Smooth muscle cell of the brain vasculature (primary cell): Measurements from ENCODE around the gene POP7.
"Not testable (repeated sequence)": the region's sequence is repeated elsewhere in the genome, so short reads cannot be mapped to it uniquely, and the experiment has no call there.

ENCODE experiments used
- DNase-seq: peaks from one replicate; pipeline ENCODE4 v3.0.0-alpha.2; 2012; ENCODE audit warnings: low read depth, low spot score

POP7 gene

DNA sequence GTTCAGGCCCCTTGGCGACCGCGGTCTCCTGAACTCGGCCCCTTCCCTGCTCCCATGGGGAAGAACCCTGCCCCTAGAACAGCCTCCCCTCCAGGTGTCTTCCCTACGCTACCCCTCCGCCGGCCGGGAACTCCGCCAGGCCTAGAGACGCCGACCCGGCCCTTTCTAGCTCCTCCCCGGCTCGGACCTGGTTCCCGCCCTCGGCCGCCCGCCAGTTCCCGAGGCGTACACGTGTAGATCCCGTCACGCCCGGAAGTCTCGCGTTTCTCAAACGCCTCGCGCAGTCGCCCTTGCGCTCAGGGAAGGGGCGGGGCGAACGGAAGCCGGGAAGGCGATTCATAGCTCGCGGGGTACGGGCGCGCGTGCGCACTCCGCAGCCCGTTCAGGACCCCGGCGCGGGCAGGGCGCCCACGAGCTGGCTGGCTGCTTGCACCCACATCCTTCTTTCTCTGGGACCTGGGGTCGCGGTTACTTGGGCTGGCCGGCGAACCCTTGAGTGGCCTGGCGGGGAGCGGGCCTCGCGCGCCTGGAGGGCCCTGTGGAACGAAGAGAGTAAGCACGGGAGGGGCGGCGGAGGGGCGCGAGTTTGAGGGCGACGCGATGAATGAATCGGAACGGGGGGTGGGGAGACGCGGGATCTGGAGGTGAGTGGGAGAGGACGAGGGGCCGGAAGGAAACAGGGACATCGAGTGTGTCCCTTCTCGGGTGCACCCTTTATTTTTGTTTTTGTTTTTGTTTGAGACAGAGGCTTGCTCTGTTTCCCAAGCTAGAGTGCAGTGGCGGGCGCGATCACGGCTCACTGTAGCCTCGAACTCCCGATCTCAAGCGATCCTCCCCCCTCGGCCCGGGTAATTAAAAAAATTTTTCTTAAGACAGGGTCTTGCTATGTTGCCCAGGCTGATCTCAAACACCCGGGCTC, at the start of gene POP7:
TSS of gene POP7 (plus strand) at position 369 of the 919 bp plus-strand sequence. CDS start 710 bp downstream, outside the sequence.
- peak; percentile 96 for DNase-seq

DNA sequence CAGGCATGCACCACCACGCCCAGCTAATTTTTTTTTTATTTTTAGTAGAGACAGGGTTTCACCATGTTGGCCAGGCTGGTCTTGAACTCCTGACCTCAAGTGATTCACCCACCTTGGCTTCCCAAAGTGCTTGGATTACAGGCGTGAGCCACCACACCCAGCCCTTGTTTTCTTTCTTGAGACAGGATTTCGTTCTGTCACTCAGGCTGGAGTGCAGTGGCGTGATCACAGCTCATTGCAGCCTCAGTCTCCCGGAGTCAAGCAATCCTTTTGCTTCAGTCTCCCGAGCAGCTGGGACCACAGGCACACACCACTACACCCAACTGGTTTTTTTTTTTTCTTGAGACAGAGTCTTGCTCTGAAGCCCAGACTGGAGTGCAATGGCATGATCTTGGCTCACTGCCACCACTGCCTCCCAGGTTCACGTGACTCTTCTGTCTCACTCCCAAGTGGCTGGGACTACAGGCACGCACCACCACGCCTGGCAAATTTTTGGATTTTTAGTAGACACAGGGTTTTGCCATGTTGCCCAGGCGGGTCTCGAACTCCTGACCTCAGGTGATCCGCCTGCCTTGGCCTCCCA, 43.6 kb upstream of the POP7 start:
- DNase-seq, result not testable (repeated sequence)

GRCh38 chr7:100665168-100665726, 40.7 kb upstream of the POP7 start:
- DNase-seq, result no peak

DNA sequence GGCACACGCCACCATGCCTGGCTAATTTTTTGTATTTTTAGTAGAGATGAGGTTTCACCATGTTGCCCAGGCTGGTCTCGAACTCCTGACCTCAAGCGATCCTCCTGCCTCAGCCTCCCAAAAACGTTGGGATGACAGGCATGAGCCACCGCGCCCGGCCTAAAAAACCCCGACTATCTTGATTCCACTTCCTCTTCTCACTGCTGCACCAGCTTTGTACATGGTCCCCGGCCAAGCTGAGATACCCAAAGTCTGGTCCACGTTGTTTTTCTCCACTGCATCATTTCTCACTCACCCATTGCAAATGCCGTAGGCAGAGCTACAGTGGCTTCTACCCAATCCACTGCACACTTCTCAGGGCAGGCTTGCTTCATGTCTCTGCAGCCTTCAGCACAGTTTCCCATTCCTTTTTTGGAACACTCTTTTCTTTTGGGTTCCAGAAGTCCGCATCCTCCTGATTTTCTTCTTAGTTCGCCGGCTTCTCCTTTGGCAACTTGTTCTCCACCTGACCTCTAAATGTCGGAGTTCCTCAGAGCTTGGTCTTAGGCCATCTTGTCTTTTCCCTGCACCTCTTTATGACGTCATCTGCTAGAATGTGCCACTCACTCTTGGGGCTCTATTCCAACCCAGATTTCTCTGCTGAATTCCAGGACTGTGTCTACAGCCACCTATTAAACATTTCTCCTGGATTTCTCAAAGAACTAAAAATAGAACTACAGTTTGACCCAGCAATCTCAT, 38.4 kb upstream of the POP7 start:
- no peak for DNase-seq

DNA sequence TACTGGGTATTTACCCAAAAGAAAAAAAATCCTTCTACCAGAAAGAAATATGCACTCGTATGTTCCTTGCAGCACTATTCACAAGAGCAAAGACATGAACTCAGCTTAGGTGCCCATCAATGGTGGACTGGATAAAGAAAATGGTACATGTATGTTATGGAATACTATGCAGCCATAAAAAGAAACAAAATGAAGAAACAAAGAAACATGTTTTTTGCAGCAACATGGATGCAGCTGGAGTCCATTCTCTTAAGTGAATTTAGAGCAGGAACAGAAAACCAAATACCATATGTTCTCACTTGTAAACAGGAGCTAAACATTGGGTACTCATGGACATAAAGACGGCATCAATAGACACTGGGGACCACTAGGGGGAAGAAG, 37.9 kb upstream of the POP7 start:
- DNase-seq, result no peak

GRCh38 chr7:100669106-100669505, 36.8 kb upstream of the POP7 start:
- not testable (repeated sequence) for DNase-seq

GRCh38 chr7:100670074-100670473, 35.8 kb upstream of the POP7 start:
- no peak for DNase-seq

- DNase-seq, result no peak
Observed at GRCh38 chr7:100671353-100672327, 34.3 kb upstream of the POP7 start.

DNA sequence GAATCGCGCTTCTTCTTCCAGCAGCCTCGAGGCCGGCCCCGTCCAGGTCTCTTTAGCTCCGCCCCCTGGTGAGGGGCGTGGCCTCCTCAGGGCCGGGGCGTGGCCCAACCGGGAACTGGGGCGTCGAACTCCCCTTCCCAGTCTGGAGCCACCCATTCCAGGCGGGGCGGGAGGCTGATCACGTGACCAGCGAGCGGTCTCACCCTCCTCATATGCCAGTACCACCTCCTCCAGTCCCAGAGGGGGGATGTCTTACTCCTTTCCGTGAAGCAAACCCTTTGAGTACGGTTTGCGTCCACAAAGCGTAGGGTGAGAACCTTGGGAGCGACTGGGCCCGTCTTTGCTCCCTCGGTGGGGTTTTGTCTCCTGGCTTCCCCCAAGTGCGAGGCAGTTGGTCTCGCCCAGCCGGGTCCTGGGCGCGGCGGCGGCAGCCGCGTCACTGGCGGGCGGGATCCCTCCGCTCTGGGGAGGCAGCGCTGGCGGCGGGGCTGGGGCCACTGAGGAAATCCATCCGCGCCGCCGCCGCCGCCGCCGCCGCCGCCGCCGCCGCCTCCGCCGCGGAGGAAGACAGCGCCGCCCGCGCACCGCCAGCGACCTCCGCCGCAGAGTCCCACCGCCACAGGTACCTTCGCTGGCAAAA, 32.5 kb upstream of the POP7 start, which contains the start of gene GNB2:
TSS of gene GNB2 (plus strand) at position 439 of the 640 bp plus-strand sequence. CDS start 2,526 bp downstream, outside the sequence.
- DNase-seq, result peak; percentile 98

DNA sequence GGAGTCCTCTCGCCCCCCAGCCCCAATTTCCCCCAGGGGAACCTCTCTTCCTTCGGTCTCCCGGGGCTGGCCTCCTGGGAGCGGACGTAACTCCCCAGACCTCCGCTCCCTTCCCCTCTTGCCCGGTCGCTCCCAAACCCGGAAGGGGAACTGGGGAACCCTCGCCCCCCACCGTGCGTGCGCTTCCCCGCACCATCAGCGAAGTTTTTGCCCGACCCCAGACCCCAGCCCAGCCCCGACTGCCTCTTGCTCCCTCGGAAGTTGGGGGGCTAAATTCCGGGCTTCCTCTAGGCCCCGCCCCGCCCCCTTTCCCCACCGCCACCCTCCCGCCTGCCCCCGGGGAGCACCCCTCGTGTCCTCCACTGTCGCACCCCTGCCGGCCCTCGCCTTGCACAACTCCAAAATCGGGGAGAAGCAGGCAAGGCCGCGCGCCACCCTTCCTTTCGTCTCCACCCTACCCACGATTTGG, 31.9 kb upstream of the POP7 start:
- no peak for DNase-seq

GRCh38 chr7:100674411-100675104, 31.4 kb upstream of the POP7 start:
- DNase-seq, result no peak

DNA sequence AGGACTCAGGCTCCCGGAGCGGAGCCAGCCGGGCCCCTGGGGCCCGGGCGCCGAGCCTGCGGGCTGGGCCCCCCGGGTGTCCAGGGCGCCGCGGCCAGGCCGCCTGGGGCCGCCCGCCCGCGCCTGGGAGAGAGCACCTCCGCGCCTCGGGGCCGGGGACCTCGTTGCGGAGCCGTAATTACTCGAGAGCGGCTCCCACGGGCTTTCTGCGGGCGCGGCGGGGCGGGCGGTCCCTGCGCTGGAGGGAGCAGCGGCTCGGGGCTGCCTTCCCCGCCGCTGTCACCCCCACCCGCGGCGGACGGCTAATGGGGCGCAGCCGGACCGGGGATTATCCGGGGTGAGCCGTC, 30.8 kb upstream of the POP7 start:
- DNase-seq, result no peak

DNA sequence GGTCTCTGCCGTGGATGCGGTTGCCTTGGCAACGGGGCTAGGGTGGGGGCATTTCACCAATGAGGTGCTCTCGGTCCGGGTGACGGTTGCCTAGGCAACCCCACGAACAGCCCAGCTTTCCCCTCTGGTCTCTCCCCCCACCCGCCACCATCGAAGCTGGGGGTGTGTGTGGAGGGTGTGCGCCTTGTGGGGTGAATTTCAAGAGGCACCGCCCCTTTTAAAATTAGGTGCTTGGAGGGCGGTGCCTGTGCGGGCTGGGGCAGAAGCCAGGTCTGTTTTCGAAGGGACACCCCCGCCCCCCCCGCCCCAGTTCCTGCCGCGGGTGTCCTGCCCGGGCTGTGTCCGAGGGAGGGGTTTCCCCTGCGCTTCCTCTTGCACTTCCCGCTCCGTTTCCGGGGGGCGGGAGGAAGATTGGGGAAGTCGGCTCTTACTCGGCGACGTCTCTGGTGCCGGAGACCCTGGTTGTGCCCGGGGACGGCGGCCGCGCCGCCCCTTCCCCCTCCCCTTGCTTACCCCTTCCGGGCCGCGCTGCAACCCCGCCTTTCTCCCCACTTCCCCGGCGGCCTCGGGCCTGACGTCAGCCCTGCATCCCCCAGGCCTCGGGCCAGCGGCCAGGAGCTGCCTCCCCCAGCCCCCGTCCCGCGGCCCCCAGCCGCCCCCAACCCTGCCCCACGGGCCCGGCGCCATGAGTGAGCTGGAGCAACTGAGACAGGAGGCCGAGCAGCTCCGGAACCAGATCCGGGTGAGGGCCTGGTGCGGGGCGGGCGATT, 30.2 kb upstream of the POP7 start:
- no peak for DNase-seq

DNA sequence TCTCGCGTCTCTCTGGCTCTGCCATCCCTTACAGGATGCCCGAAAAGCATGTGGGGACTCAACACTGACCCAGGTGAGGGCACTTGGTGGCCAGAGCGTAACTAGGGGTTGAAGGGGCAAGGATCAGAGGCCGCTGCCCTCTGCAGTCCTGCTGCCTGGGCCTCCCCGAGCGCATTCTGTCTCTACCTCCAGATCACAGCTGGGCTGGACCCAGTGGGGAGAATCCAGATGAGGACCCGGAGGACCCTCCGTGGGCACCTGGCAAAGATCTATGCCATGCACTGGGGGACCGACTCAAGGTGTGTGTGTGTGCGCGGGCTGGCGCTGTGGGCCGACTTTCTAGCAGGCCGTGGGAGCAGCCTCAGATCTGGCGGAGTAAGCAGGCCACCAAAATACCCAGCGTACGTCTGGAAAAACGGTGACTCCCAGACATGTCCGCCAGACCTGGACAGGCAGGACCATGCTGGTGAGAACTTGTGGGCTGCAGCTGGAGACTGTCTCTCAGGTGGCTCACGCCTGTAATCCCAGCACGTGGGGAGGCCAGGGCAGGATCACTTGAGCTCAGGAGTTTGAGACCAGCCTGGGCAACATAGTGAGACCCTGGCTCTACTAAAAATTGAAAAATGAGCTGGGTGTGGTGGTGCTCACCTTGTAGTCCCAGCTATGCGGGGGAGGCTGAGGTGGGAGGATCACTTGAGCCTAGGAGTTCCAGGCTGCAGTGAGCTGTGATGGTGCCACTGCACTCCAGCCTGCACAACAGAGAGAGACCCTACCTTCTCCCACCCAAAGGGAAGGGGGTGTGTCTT, 29.2 kb upstream of the POP7 start:
- no peak for DNase-seq

GRCh38 chr7:100677308-100678267, 28.3 kb upstream of the POP7 start:
- DNase-seq, result no peak

GRCh38 chr7:100678291-100678984, 27.5 kb upstream of the POP7 start:
- DNase-seq, result no peak
